Sigmoid colon (tissue), 4 donors: ENCODE results near the gene NEMP2.

Experiments
- EP300 ChIP-seq, 4 donors: sonication (generic); formaldehyde crosslinking; IDR thresholded peaks; one replicate each; pipeline ENCODE4 v1.6.1; 2017; ENCODE audit warnings: antibody characterized with exemption in 4 of 4
- POLR2A ChIP-seq, 2 donors: fragments of 450-650 bp; IDR thresholded peaks; one replicate each; pipeline ENCODE4 v1.6.1; 2016; ENCODE audit warnings: antibody characterized with exemption in 2 of 2, mild to moderate bottlenecking in 2 of 2, moderate library complexity in 2 of 2
- POLR2AphosphoS5 ChIP-seq, 4 donors: sonication (generic); formaldehyde crosslinking; IDR thresholded peaks; one replicate each; pipeline ENCODE4 v1.6.1; 2017; ENCODE audit warnings: antibody characterized with exemption in 4 of 4
- TF ChIP-seq, protein P1 (sequence below), 4 experiments: fragments of 450-650 bp in 3 of 4; fragments of 200-600 bp in 1 of 4; IDR thresholded peaks; one replicate each; pipeline ENCODE4 v1.5.1; 2016 to 2019; ENCODE audit warnings: antibody characterized with exemption in 4 of 4, mild to moderate bottlenecking in 3 of 4, moderate library complexity in 2 of 4

DNA sequence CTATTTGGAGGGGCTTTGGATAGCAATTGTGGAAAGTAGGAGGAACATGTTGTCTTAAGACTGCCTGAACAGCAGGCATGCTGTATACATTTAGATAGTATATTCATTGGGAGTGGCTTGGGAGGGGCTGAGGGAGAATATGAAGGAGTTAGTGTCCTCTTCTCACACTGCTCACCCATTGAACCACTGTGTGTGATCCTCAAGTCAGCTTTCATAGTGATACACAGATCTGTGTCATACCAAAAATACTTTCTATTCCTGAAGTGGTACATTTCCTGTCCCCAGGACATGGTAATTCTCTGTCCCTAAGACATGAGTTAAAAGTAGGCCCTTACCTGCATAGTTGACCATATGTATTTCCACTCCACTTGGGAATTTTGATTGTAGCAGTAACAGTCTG is 9.6 kb downstream of the NEMP2 start:
- TF ChIP-seq POLR2A (IDR thresholded peaks at IDR 0.05): no peak
- TF ChIP-seq, protein P1, sequence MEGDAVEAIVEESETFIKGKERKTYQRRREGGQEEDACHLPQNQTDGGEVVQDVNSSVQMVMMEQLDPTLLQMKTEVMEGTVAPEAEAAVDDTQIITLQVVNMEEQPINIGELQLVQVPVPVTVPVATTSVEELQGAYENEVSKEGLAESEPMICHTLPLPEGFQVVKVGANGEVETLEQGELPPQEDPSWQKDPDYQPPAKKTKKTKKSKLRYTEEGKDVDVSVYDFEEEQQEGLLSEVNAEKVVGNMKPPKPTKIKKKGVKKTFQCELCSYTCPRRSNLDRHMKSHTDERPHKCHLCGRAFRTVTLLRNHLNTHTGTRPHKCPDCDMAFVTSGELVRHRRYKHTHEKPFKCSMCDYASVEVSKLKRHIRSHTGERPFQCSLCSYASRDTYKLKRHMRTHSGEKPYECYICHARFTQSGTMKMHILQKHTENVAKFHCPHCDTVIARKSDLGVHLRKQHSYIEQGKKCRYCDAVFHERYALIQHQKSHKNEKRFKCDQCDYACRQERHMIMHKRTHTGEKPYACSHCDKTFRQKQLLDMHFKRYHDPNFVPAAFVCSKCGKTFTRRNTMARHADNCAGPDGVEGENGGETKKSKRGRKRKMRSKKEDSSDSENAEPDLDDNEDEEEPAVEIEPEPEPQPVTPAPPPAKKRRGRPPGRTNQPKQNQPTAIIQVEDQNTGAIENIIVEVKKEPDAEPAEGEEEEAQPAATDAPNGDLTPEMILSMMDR (IDR thresholded peaks at IDR 0.05): no peak
- TF ChIP-seq EP300 (IDR thresholded peaks at IDR 0.05): no peak
- TF ChIP-seq POLR2AphosphoS5 (IDR thresholded peaks at IDR 0.05): no peak
